ENCODE results near the gene NFATC3.

DNA sequence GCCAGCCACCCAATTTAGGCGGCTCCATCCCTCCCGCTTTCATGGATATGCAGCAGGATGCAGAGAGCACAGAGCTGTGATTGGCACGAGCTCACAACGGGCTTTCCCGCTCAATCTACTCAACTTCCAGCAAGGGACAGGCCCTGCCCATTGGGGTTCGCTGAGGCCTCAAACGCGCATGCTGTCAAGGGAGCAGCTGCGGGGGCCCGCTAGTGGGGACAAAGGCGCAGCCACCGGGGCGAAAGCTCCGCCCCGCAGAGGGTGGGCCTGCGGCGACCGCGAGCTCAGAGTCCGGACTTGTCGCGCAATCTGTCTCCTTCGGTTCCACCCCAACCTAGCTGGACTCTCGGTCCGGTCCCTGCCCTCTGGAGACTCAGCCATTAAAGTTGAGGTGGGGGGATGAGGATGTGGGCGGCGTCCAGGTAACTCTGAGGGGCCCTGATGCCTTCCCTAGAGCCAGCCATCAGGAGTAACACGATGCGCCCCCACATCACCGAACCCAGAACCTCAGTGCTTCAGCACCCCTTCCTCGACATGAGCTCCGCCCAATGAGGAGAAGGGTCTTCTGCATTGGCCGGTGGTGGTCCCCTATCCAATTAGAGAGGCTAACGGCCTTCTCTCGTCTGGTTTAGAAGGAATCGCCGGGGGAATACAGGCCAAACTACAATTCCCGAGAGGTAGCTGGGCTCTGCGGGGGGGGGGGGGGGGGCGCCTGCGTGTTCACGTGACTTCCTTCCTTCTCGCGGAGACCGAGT, 489 bp upstream of the NFATC3 start:
- TF ChIP-seq, protein P1, sequence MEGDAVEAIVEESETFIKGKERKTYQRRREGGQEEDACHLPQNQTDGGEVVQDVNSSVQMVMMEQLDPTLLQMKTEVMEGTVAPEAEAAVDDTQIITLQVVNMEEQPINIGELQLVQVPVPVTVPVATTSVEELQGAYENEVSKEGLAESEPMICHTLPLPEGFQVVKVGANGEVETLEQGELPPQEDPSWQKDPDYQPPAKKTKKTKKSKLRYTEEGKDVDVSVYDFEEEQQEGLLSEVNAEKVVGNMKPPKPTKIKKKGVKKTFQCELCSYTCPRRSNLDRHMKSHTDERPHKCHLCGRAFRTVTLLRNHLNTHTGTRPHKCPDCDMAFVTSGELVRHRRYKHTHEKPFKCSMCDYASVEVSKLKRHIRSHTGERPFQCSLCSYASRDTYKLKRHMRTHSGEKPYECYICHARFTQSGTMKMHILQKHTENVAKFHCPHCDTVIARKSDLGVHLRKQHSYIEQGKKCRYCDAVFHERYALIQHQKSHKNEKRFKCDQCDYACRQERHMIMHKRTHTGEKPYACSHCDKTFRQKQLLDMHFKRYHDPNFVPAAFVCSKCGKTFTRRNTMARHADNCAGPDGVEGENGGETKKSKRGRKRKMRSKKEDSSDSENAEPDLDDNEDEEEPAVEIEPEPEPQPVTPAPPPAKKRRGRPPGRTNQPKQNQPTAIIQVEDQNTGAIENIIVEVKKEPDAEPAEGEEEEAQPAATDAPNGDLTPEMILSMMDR (IDR thresholded peaks at IDR 0.05) = no peak
- peak; percentile 34 to 51 for TF ChIP-seq POLR2A (IDR thresholded peaks at IDR 0.05)

Data from sigmoid colon (tissue), 3 donors.